ENCODE data around the gene CDC20.
"Not testable (repeated sequence)": the region's sequence is repeated elsewhere in the genome, so short reads cannot be mapped to it uniquely, and the experiment has no call there.

The CDC20 gene

DNA sequence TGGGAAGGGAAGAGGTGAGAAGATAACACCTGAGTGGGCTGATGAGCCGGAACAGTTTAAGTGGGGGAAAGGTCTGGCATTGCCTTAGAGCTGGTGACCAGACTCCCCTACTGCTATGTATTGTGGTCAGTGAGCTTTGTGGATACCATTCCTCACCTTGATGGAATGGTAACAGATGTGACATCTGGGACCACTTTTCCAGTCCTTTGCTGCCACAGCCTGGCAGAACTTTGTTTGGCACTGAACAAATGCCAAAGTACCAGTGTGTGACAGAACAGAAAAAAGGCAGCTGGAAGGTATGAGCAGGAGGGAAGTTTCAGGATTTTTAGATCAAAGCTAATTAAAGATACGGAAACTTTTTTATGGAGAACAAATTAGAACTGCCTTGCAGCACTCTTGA is 24.7 kb downstream of the CDC20 start:
- DNase-seq (ENCODE audit: low read depth) = no peak

DNA sequence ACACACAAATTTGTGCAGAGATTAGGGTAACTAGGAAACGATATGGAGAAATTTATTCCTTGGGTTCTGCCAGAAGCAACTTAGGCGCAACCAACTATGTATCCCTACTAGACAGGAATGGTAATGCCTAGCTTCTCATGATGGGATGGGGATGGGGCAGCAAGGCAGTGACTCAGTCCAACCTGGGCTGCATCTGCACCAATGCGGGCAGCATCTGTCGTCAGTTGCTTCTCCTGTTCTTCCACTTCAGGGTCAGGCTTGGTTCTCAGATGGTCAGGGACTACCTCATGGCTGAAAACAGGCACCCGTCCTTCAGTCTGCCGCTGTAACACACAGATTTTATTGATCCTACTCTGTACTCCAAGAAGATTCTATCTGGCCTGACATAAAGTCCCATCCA is 27.9 kb downstream of the CDC20 start:
- DNase-seq (ENCODE audit: low read depth) = no peak

DNA sequence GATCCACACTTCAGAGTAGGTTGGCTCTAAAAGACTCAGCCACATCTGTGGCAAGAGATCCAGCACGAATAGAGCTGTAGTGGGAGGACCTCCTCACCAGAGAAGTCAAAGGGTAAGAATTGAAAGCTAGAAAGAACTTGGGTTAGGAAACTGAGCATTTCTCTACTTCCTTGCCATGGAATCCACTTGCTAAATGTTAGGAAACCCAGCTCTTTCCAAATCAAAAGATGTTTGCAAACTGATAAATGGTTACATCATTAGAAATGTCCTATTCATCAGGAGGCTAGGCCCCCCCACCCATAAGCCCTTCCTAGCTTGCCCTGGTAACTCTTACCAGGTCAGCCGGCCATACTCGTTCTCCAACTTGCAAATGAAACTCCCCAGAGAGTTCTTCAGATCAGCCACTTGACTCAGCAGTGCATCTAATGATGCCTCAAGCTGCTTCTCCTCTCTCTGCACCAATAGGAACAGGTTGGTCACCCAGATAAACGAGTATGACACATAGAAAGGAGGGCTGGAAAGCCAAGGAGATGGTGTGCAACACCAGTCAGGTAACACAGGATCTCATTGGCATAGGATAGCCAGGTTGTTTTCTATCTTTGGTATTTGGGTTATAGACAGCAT is 29.3 kb downstream of the CDC20 start:
- no peak for DNase-seq (ENCODE audit: low read depth)

DNA sequence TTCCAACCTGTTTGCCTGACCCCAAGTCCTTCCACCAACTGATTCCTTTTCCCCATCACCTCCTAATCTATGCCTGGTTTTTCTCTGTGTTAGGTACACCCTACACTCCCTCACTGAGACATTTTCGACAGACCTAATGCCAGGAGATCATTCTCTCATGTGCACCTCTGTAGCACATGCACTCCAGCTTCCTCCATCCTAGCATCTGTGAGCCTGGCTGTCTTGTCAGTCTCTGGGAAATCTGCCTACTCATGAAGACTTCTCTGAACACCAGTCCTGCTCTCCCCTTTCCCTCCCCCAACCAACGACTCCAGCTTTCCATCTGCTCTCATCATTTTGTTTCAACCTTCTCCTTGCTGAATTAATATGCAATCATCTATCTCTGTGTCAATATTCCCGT is 29.8 kb downstream of the CDC20 start:
- no peak for DNase-seq (ENCODE audit: low read depth)

DNA sequence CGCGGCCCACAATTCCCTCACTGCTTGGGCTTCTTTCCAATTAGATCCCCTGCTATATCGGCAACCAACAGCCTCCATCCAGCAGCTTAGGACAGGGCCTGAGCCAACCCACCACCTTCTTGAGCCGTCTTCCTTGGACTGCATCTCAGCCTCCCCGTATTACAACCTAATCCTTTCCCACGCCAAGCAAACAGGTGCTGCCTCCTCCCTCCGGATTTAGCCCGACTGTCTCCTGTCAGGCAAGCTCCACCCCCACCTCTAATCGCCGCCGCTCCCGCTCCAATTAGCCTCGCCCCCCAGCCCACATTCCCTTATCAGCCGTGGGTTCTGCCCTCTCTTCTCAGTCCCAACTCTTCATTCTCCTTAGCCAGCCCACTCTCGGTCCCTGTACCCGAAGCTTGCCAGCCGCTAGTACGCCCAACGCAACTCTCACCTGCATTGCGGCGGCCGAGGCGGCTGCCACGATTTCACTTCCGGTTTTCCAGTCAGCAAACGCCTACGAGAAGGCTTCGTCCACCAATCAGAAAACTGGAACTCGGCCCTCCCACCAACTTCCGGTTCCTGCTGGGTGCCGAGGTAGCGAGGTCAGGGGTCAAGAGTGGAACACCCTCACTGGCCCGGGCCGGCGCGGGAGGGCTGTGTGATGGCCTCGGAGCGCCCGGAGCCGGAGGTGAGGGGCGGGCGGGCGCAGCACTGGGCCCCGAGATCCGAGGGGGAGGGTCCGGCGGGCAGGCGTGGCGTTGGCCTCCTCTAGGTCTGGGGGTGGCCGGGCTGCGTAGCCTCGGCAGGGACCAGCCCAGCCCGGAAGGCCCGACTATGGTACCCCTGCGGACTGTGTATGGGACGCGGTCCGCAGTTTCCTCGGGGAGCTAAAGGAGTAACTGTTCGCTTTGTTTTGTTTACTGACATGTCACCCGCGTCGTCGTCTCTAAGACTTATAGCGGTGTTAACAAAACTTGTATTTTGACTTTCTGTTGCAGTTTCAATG is 30.8 kb downstream of the CDC20 start, which contains the start of the genes MED8 and SZT2:
TSS of gene MED8 (minus strand) at position 475 of the 988 bp plus-strand sequence. CDS start at position 439, 36 bp downstream.
TSS of gene SZT2 (plus strand) at position 574 of the 988 bp plus-strand sequence. CDS start at position 644, 70 bp downstream.
- peak; percentile 87 for DNase-seq (ENCODE audit: low read depth)

DNA sequence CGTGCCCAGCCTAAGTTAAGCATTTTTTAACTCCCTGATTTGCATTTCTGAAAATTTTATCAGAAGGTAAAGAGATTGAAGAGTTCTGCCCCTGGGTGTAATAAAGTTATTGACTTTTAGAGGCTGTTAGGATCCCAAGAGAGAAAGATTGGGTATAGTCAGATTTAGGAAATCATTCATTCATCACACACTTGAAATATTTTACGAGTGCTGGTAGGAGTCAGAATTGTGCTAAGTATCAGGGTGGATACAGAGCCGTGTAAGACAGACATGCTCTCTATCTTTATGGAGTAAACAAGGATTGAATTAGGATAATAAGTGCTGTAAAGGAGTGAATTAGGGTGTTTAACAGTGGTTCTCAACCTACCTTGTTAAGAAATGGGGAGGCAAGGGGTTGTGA is 33.9 kb downstream of the CDC20 start:
- no peak for DNase-seq (ENCODE audit: low read depth)

DNA sequence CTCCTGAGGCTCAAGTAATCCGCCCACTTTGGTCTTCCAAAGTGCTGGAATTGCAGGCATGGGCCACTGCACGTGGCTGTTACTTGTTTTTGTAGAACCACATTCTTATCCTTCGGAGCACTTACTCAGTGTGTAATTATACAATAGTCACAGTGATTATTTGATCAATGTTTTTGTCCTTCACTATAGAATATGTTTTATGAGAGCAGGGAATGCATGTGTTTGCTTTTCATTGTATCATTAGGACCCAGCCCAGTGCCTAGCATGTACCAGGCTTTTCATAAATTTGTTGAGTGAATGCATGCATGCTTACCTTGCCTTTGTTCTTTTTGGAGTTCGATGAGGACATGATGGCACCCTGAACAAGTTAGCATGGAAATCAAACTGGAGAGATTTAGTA is 36.7 kb downstream of the CDC20 start:
- DNase-seq (ENCODE audit: low read depth) = no peak

DNA sequence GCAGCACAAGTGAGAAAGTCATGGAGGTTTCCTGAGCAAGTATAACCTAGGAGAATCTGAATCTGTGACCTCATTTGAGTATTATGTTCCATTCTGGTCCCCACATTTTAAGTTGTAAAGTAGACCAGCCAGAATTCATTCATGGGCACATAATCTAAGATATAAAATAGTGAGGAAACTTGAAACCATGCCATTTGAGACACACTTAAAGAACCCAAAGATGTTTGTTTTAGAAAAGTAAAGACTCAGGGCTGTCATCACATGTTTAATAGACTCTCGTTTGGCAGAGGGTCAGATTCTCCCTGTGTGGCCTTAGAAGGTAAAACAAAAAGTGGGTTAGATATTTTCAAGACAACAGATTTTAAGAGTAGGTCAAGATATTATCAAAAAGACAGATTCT is 37.3 kb downstream of the CDC20 start:
- DNase-seq (ENCODE audit: low read depth) = no peak

DNA sequence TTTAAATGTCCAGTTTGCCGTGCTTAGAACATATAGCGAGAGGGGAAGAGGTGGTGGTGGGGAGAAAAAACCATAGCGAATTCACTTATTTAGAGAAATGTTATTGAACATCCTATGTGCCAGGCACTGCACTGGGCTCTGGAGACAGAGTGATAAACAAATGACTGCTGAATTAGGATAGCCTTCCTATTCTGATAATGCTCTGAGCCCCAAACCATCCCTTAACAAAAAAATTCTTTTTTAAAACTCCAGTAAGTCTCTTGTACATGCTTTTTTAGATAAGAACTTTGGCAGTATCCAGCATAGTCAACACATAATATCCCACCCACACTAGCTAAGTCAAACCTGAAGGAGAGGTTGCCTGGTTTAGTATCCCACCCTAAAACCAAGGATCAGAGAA is 39.4 kb downstream of the CDC20 start:
- no peak for DNase-seq (ENCODE audit: low read depth)

DNA sequence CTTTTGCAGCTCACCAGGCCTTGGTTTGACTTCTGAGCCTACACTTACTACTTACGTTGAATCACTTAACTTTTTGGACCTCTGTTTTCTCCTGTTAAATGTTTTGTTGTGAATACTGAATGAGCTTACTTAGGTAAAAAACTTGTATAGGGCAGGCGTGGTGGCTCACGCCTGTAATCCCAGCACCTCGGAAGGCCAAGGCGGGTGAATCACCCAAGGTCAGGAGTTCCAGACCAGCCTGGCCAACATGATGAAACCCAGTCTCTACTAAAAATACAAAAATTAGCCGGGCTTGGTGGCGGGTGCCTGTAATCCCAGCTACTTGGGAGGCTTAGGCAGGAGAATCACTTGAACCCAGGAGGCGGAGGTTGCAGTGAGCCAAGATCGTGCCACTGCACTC is 41.7 kb downstream of the CDC20 start:
- not testable (repeated sequence) for DNase-seq (ENCODE audit: low read depth)

DNA sequence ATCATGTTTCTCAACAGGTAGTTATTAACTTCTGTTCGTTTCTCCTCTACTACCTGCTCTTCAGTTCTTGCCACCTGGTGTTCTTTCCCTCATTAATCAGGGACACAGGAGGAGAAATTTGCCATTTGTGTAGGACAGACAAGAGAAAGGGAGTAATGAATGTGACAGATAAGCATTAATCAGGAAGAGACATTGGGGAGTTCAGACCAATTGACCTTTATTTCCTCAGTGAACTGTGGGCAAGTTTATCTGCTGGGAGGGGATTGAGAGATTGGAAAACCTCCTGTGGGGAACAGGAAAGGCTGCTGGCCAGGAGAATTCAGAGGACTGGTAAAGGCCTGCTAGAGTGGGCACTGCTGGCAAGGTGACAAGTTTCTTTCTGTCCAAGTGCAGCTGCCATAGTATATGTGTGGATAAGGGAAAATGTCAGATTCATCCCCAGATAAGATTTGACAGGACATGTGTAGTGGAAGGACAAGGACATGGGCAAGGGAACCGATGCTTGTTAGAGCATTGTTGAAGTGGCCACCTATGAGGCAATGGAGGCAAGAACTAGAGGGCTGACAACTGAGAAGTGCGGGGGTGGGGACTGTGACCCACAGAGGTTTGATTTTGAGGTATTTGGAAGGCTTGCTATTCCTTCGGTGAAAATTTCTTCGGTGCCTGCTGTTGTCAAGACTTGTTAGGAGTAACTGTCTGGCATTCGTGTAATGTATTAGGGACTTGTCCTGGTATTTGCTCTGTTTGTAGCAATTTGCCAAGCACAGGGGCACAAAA is 43.5 kb downstream of the CDC20 start:
- no peak for DNase-seq (ENCODE audit: low read depth)

DNA sequence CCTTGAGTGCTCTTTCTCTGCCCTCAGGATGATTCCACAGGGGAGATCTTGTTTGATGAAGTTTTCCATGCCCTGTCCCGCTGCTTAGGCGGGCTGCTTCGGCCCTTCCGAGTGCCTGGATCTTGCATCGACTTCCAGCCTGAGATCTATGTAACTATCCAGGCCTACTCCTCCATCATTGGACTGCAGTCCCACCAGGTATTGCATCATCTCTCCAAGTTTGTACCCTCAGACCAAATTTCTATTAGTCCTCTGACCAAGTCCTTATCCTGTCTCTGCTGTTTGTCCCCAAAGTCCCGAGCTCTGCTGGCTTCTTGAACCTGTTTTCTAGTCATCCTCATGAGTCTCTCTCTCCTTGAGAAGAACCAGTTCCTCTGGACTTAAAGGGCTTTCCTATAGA is 45.6 kb downstream of the CDC20 start:
- no peak for DNase-seq (ENCODE audit: low read depth)

DNA sequence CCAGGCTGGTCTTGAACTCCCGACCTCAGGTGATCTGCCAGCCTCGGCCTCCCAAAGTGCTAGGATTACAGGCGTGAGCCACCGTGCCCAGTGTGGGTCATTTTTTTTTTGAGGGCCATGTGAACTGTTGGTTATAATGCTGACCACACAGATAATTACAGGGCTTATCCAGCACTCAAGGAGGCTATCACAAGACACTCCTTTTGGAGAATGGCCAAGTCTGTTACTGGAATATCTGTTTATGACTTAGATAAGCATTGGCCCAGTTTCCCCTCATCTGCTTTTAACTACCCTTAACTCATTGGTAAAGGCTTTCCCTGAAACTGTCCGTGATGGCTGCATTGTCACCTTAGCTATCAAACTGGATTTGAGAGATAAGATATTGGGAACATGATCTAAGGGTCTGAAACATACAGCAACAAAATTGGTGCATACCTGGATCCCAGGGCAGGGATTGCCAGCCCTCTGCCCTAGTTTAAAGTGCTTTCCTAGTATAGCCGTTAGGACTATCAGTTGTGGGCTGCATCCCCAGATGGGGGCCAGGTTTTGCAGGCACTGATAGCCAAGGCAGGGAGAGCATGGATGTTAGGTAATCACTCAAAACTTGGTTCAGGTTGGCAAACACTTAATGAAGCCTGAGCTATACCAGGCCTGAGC is 46.6 kb downstream of the CDC20 start:
- no peak for DNase-seq (ENCODE audit: low read depth)

DNA sequence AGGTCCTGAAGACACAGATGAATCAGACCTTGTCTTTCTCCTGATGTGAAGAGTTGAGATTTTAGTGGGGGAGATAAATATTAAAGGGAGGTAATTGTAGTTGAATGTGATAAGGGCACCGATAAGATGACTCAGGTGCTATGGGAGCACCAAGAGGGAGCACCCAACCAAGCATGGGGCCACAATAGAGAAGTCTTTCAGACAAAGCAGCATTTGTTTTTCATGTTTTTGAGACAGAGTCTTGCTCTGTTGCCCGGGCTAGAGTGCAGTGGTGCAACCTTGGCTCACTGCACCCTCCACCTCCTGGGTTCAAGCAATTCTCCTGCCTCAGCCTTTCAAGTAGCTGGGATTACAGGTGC is 47.1 kb downstream of the CDC20 start:
- DNase-seq (ENCODE audit: low read depth) = no peak

DNA sequence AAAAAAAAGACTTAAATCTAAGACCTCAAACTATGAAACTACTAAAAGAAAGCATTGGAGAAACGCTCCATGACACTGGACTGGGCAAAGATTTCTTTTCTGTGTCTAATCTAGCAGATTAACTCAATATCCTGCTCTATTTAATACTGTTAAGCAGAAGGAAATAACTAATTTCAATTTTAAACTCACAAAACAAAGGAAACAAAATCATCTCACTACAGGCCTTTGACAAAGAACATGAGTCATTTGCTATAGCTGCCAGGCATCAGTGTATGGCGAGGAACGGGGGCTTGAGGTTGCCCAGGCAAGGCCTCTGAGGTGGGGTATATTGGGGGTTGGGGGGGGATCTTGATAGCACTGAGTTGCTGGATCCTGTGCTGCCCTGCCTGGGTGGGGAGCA is 51.8 kb downstream of the CDC20 start:
- no peak for DNase-seq (ENCODE audit: low read depth)
